ENCODE results near the gene UBXN1.
A peak's percentile ranks its signal among the peaks of the same experiment; 100 is the strongest.

UBXN1 gene, protein sequence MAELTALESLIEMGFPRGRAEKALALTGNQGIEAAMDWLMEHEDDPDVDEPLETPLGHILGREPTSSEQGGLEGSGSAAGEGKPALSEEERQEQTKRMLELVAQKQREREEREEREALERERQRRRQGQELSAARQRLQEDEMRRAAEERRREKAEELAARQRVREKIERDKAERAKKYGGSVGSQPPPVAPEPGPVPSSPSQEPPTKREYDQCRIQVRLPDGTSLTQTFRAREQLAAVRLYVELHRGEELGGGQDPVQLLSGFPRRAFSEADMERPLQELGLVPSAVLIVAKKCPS

DNA sequence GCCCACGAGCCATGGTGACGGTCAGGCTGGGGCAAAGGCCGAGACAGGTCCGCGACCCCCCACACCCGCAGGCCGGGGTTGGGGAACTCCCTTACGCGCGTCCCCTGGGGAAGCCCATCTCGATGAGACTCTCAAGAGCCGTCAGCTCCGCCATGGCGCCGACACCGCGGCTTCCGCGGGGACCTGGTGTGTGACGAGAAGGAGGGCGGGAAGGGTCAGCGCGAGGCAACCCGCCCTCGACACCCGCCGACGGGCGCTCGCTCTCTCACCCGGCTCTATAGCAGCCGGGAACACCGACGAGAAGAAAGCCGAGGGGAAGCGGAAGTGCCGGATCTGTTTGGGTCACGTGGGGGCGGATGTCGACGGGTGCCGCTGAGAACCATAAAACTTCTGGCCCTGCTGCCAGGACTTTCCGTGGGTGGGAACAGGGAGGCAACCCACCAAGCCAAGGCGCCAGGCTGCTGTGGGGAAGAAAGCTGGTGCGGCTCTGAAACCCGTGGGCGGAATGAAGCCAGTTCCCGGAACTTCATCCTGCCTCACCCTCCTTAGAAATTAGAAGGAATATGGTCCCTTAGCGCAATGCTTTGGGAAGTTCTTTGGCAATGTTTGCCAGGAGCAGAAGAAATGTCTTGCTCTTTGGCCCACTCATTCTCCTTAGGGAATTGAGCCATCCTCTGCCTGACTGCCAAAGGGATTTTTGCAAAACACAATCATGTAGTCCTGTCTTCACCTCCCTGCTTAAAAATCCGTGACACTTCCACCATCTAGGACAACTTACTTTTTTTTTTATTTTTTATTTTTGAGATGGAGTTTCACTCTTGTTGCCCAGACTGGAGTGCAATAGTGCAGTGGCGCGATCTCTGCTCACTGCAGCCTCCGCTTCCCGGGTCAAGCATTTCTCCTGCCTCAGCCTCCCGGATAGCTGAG lies at the start of gene UBXN1:
UBXN1 (minus strand) TSS at position 304 of the 927 bp plus-strand sequence; CDS start at position 154, 150 bp downstream.
- DNase-seq: peak; percentile 75

DNA sequence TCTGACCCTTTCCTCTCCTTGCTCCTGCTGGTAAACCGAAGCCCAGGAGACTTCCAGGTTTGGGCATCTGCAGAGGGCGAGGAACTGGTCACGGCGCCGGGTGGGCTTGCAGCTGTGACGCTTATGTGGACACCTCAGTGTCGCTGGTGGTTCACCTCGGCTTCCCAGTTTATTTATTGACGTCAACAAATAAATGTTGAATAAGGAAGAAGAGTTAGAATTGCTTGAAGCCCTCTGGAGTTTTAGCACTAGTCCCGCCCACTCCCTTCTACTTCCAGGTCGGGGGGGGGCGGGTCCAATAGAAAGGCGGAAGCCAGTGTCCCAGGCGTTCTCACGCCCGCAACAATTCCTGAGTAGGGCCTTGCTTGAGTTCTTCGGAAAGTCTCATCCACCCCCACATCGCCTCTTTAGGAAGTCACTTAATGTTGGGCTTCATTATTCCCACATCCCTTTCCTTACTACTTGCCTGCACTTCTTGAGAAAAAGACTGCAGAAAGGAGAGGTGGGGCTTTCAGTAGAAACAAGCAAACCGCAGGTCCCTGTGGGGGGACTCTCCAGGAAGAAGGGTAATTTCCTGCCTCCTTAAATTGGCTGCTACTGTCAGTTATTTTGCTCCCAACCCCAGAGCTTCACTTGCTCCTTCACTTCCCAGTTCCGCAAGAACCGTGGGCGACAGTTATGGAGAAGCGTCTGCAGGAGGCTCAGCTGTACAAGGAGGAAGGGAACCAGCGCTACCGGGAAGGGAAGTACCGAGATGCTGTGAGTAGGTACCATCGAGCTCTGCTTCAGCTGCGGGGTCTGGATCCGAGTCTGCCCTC lies 49.5 kb upstream of the UBXN1 start, which contains the start of gene TTC9C:
TTC9C (plus strand) TSS at position 316 of the 818 bp plus-strand sequence; CDS start at position 679, 363 bp downstream.
- peak; percentile 78 for DNase-seq

DNA sequence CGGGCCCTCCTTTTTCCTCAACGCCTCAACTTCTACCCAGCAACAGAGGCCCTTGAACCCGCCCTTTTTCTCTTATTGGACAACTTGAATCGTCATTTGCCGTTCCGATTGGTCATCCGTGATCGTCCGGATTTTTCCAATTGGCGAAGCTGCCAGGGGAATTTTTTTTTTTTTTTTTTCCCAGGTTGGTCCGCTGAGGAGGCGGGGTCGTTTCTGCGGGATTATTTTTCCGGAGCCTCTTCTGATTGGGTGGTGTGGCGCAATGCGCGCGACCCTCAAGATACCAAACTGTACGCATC lies 48.9 kb upstream of the UBXN1 start:
- peak; percentile 71 for DNase-seq

DNA sequence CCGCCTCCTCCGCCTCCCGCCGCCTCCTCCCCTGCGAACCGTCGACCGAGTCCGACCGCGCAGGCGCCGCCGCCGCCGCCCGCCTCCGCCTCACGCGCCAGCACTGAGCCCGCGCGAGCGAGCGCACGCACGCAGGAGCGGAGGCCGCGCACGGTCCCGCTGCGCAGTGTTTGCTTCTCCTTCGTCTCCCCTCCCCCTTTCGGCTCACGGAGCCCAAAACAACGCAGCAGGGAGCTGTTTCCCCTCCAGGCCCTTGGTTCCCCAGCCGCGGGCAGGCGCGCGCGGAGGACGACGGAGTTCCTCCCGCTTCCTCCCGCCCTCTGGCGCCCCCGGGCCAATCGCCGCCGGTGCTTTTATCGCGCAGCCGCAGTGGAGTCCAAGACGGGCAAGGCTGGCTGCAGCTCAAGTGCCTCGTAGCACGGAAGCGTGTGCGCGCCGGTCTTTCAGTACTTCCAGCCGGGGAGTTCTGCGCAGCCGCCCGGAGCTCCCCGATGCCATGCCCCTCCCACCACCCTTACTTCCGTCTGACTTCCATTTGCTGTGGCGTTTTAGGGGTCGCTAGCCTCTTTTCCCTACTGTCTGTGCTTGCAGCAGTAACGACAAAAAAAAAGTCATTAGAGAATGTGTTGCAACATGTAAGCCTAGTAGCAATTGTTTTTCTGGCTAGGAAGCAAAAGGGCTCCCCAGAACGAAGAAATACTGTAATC lies 48.4 kb upstream of the UBXN1 start, which contains the start of gene HNRNPUL2:
HNRNPUL2 (minus strand) TSS at position 293 of the 707 bp plus-strand sequence. CDS start 301 bp downstream, outside the sequence.
- DNase-seq: peak; percentile 97

DNA sequence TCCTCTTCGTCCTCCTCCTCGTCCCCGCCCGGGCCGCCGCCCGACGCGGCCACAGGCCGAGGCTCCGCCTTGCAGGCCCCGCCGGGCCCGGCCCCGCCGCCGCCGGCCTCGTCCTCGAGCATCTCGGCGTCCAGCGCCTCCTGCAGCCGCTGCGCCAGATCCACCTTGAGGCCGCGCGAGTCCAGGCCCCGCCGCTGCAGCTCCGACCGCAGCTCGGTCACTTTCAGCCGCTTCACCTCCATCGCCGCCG lies 48.0 kb upstream of the UBXN1 start:
- no peak for DNase-seq

DNA sequence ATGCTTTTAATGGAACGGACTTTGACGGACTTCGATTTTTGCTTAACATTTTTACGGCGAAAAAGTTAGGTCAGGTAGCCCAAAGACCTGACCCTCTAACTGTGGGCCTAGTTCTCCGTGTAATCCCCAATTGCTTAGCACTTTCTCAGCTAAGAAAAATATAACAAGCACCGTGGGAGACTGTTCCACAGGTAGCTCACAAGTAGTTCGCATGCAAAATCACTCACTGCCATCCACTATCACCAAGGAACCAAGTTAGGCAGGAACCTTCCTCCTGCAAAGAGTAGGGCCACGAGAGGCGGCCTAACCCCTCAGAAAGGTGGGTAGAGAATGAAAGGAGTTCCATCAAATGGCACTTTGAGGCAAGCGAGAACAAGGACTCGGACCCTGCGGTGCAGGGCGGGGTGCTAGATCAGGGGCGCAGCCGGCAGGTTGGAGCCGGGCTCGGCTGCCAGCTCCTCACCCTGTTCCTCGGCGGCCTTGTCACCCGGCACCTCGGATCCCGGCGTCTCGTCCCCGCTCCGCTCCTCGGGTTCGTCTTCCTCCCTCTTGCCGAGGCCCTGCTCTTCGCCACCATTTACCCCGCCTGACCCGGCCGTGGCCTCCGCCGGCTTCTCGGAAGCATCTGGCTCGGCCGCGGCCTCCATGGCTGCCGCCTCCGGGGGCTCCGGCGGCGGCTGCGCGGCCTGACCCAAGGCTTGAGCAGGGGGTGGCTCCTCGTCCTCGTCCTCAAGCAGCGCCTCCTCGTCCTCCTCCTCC lies 47.5 kb upstream of the UBXN1 start:
- DNase-seq: no peak

DNA sequence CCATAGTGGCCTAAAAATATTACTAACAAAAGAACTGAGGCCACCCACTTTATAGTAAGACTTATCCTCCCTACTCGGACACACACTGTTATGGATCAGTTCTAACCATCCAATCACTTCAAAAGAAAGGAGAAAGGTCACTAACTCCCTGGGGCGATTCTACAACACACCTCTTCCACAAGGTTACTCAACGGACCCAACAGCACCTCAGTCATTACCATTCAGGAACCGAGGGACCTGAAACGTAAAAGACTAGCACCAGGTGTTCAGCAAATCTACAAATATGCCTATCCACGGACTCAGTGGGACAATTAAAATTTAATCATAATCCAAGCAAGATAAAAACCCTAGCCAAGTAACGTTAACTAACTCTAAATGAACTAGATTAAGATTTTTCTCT lies 46.8 kb upstream of the UBXN1 start:
- DNase-seq: no peak

DNA sequence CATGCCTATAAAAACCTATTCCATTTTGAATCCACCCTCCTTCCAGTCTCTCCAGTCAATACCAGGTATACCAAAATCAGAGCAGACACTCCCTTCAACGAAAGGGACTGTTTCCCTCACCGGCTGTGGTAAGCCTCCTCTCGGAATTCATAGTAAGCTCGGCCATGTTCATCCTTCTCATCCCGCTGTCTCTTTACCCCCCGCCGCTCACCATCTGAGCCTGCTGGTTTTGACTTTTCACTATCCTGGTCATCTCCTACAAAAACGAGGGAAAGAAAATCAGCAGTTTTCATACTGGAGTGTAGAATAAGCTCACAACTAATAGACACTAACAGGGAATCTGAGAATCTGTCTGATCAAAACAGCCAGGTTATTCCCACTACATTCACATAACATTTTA lies 45.3 kb upstream of the UBXN1 start:
- no peak for DNase-seq

DNA sequence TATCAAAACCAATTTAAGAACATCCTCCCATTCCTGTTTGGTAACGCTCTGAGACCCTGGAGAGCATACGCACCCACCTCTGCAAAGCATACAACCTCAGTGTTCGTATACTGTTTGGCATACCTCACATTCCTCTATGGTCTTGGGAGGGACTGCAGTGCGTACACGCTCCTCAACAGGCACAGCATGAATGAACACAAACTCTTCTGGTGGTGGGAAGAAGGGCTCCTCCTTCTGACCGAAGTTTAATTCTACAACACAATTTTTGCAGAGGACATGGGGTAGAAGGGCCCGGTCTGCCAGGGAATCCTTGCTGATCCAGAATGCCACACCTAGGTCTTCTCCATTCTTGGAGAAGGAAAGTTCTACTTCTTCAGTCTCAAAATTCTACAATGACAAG lies 43.1 kb upstream of the UBXN1 start:
- DNase-seq: no peak

DNA sequence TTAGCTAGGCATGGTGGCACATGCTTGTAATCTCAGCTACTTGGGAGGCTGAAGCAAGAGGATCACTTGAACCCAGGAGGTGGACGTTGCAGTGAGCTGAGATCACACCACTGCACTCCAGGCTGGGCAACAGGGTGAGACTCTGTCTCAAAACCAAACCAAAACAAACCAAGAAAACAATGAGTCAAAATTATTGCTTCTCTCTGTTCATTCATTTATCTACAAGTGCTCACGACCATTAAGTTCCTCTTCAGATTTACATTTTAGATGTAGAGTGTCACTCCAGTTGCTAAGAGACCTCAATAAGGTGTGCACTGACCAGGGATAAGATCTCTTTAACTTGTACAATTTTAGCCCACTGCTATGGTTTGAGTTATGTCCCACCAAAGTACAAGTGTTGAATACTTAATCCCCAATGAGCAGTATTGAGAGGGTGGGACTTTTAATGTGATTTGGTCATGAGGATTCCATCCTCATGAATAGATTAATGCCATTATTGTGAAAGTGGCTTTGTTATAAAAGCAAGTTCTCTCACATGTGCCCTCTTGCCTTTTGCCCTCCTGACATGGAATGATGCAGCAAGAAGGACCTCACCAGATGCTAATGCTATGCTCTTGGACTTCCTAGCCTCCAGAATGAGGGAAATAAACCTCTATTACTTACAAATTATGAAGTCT lies 40.6 kb upstream of the UBXN1 start:
- DNase-seq: no peak

DNA sequence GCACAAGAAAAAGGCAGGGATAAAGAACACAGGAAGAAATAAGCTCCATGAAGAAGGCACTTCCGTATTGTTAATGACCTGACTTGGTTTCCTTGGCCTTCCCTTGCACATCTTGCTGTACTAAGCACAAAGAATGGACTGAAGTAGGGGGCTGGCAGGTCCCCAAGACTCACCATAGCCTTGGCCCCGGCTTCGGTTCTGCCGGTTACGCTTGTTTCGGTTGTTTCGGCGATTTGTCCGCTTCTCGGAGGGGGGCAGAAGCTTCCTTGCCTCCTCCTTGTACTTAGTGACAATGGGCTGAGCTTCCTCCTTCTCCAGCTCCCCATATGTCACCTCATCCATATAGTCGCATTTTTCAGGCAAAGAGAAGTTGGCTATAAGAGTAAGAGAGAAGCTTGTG lies 37.9 kb upstream of the UBXN1 start:
- no peak for DNase-seq

DNA sequence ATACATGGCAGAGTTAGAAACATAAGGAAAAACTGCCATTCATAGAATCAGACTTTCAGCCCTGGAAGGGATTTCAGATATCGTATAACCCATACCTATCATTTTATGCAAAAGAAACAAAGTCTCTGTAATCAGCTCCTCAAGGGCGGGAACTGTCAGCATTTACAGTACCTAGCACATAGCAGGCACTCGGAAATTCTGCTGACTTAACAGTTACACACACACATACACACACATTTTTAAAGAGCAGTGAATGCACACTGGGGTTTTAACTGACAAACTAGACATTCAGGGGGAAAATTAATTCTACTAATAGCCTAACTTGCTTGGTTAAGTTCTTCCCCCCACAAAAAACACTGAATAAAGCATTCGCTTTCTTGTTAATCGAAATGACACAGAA lies 37.3 kb upstream of the UBXN1 start:
- no peak for DNase-seq

DNA sequence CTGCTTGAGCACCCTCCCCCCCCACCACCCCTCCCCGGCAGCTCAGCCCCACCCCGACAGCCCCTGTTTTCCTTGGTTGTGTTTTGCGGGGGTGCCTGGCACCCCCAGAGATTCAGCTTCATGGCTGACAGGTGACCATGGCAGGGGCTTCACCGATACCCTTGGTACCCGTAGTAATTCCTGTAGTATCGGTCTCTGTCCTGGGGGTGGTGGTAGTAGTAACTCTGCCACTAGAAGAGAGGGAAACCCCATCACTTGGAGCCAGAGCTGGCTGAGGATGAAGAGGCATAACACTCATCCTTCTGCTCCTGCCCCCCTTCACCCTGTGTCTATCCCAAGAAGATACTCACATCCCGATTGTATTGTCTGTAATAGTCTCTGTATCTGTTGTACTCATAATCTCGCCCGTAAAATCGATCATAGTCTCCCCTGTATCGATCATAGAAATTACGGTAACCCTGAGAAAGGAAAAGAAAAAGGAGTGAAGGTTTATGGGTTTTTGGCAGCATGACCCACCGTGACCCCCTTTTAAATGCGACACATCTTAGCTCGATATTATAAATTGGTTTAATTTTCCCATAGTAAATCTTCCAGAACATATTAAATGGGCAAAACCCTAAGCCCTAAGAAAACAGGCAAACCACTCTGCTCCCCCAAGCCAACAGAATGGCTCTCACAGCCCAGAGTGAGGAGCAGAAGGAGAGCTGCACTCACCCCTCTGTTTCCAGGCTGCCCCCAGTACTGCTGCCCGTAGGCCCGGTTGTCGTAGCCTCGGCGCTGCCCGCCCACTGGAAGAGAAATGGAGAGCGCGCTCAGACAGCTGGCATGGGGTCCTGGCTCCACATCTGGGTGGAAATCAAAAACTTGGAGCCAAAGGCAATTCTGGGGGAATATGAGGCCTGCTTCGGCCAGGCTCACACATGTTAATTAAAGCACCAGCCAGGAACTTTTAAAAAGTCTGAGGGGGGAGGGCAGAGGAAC lies 36.6 kb upstream of the UBXN1 start:
- DNase-seq: no peak

DNA sequence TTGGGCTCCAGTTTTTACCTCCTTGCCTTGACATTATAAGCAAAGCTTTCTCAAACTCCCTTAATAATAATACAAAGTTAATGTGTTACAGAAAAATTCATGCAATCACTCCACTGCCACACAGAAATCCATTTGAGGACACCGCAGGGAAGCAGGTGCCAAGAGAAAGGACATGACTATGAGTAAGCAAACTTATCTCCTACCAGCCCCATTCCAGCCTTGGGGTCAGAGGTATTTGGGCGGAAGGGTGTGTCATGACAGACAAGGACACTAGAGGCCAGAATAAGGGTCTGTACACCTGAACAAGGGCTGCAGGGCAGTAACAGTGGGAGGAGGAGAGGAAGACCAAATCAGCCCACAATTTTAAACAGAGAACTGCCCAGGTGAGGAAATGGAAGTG lies 34.5 kb upstream of the UBXN1 start:
- DNase-seq: no peak

DNA sequence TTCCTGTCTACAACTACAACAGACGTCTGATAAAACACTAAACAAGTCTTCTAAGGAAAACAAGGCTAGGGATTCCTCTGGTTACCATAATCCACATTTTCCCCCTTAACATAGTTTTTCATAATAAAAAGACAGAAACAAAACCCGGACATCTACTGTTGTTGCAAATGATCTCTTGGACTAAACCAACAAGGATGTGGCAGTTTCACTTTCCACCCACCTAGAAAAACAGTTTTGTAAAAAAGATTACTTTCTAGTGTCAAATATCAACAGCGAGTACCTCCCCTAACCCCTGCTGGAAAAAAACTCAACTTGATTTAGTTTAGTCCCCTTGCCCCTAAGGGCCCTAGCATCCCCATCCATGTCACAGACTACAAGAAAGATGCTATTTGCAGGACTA lies 34.0 kb upstream of the UBXN1 start:
- DNase-seq: no peak

DNA sequence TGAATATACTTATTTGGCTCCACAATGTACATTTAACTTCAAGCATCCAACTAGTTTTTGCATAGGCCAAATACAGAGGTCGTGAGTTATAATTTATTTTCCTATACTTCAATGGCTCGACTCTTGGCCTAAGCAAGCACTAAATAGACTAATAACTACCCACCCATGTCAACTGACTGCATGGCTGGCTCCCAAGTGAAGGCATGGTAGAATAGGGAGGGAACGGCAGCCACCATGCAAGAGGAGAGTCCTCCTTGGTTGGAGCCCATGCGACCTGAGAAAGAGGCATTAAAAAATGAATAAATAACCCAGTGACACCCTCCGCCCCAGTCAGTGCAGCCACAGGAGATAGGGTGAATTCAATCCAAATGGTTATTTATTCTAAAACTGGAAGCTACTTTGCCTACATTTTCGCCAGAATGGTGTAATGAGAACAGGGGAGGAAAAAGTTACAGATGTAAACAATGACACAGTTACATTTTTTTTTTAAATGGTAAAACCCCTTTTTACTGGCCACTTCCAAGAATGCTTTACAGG lies 33.5 kb upstream of the UBXN1 start:
- DNase-seq: no peak

DNA sequence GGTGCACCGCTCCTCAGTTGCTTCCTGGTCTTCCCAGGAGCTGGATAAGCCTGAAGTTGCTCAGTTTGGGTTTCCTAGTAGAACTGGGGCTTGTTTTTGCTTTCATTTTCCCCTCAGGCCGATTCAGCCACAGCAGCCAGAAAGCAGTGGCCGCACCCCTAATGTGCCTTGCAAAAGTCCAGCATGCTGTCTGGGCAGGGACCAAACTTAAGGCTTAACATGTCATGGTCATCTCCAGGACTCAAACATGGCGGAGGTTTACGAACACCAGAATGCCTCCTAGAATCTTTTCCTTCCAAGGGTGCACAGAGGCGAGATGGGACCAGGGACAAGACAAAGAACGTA lies 31.1 kb upstream of the UBXN1 start:
- DNase-seq: peak; percentile 21

DNA sequence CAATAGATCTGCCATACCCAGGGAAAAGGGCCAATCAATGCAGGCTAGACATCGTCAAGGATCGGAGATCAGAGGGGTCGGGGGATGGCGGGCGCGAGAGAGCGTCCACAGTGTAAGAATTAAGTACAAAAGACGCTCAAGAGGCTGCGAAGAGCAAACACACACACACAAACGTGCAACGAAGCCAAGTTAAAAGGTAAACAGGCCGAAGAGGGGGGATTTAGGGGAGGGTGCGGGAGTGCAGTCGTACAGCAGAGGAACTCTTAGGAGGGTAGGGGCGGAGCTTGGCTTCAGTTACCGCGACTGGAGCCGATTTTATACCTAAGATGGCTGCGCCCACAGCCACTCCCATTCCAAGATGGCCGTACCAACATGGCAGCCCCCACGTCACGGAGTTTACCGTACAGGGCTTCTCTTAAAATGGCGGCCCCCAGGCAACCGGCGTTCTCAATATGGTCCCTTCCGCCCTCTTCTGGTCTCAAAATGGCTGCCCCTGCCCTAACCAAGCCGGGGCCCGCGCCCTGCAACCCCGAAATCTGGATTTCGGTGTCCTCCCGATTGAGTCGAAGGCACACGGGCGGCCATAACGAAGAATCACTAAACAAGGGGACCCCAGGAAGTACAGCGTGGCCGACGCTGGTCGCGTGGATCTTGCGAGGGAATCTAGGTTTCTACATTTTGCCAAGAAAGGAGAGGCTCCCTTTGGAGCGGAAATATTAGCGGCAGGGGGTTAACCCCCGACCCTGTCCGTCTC lies 30.6 kb upstream of the UBXN1 start:
- DNase-seq: peak; percentile 96

DNA sequence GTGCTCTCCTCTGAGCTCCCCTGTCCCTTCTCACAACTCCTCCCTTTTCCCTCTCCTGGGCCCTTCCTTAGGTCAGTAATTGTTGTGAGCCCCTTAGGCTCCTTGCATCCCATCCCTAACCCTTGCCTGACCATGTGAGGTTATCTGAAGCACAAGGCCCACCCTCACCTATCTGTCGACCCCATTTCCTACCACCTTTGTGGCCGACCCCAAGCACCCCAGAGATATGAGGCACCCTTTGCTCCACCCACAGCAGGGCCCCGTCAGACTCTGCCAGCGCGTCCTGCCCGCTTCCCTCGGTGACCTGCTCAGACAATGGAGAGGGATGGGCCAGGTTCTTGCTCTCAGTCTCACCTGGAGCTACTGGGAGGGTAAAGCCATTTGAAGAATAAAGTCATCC lies 29.9 kb upstream of the UBXN1 start:
- DNase-seq: peak; percentile 44

Measured in activated CD4-positive, alpha-beta T cell treated with anti-CD3 and anti-CD28 coated beads, Interleukin-2, amount 50 U/mL, for 1 hour (primary cell).